Activated CD8-positive, alpha-beta memory T cell treated with anti-CD3 and anti-CD28 coated beads, Interleukin-2, amount 50 U/mL, for 4 hours (primary cell): ENCODE measurements around the gene SEC14L5.
"Not testable (repeated sequence)": the region's sequence is repeated elsewhere in the genome, so short reads cannot be mapped to it uniquely, and the experiment has no call there.

Source experiments
- DNase-seq: peaks from one replicate; pipeline ENCODE4 v3.0.0-alpha.2; 2020

The SEC14L5 gene

GRCh38 chr16:4931381-4931780 is 26.7 kb upstream of the SEC14L5 start:
- DNase-seq = no peak

- no peak for DNase-seq
Measured at GRCh38 chr16:4933433-4933832, 24.7 kb upstream of the SEC14L5 start.

GRCh38 chr16:4933871-4934395 is 24.2 kb upstream of the SEC14L5 start:
- no peak for DNase-seq

GRCh38 chr16:4934591-4934990 is 23.5 kb upstream of the SEC14L5 start:
- DNase-seq = no peak

- no peak for DNase-seq
Measured at GRCh38 chr16:4935241-4935855, 22.8 kb upstream of the SEC14L5 start.

- DNase-seq = no peak
Measured at GRCh38 chr16:4936181-4936990, 21.7 kb upstream of the SEC14L5 start.

- no peak for DNase-seq
Measured at GRCh38 chr16:4936991-4937781, 20.9 kb upstream of the SEC14L5 start, which contains the start of gene PPL. TSS of gene PPL (minus strand) at chr16:4937148. CDS start at chr16:4937045, 103 bp downstream.

GRCh38 chr16:4937782-4938682 is 20.1 kb upstream of the SEC14L5 start:
- no peak for DNase-seq

GRCh38 chr16:4938683-4939030 is 19.5 kb upstream of the SEC14L5 start:
- DNase-seq = no peak

GRCh38 chr16:4940719-4941118 is 17.4 kb upstream of the SEC14L5 start:
- no peak for DNase-seq

- DNase-seq = no peak
Measured at GRCh38 chr16:4942481-4942880, 15.6 kb upstream of the SEC14L5 start.

- no peak for DNase-seq
Measured at GRCh38 chr16:4944333-4945281, 13.5 kb upstream of the SEC14L5 start.

- DNase-seq = no peak
Measured at GRCh38 chr16:4945560-4946502, 12.3 kb upstream of the SEC14L5 start.

- no peak for DNase-seq
Measured at GRCh38 chr16:4946917-4947316, 11.2 kb upstream of the SEC14L5 start.

GRCh38 chr16:4947722-4948503 is 10.2 kb upstream of the SEC14L5 start:
- DNase-seq = no peak

GRCh38 chr16:4948903-4949766 is 9.0 kb upstream of the SEC14L5 start:
- DNase-seq = no peak

GRCh38 chr16:4949986-4950385 is 8.1 kb upstream of the SEC14L5 start:
- no peak for DNase-seq

- not testable (repeated sequence) for DNase-seq
Measured at GRCh38 chr16:4951583-4951982, 6.5 kb upstream of the SEC14L5 start.
